ENCODE results near the gene MRPL36.
"Not testable (repeated sequence)": the region's sequence is repeated elsewhere in the genome, so short reads cannot be mapped to it uniquely, and the experiment has no call there.

The MRPL36 gene

DNA sequence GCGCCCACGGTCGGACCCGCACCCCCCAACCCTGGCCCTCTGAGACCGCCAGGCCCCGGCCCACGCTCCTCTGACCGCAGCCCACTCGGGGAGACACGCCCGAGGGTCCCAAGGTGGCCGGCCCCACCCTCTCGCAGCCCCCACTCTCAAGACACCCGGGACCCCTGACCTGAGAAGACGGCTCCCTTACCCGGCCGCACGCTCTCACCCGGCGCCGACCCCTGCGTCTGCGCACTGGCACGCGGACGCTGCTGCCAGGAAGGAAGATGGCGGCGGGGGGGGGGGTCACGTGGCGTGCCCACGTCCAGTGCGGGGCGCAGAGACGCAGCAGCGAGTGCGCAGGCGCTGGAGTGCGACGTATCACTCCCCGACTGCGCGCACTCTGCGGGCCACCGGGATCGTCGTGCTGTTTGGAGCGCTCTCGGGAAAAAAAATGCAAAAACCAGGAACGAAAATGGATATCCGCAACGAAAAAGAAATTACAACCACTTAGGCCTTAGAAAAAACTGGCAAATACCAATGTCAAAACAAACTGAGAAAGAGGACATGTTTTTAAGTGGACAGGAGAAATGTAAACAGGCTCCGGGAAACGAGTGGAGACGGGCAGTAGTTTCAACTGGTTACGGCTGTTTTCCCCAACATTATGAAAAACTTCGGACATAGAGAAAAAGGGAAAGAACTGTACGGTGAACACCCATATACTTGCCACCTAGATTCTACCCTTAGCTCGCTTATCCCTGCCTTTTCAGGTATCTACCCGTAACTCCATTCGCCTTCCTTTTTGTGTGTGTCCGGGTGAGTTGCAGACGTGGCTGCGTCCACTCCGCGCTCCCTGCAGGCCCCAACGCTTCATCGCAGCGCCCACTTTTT is at the start of gene MRPL36:
MRPL36 (minus strand) TSS at position 236 of the 870 bp plus-strand sequence. CDS start 902 bp downstream, outside the sequence.
- peak; percentile 70 to 77 for DNase-seq (ENCODE audit: low read depth in 2 of 2)

DNA sequence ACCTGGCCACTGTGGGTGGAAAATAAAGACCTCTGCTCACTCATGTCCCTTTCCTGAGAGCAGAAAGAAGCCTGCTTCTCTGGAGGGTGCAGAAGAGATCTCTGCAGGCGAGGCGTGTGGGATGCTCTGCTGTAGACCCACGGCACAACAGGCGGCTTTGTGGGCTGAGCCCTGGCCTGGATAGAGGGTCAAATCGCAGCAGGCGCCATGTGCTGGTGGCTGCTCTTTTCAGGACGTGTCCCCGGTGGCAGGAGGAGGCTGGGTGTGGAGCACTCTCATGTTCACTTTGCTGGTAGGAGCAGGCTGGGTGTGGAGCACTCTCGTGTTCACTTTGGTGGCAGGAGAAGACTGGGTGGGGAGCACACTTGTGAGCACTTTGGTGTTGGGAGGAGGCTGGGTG is 48.0 kb upstream of the MRPL36 start:
- no peak for DNase-seq (ENCODE audit: low read depth in 2 of 2)

DNA sequence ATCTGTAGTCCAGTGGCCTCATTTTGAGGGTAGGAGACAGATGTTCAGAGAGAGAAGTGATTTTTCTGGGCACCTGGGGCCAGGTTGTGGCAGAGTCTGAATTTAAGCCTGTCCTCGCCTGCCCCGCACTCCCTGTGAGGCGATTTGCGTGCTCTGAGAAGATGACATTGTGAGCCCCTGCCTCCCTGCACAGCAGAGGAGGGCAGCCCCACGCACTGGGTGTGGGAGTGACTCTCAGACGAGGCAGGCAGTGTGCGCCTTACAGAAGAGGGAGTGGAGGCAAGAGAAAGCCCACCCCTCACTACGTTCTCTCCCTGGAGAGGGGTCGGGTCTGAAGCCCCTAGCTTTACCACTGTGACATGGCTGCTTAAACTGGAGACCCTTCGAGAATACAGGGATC is 47.4 kb upstream of the MRPL36 start:
- no peak for DNase-seq (ENCODE audit: low read depth in 2 of 2)

DNA sequence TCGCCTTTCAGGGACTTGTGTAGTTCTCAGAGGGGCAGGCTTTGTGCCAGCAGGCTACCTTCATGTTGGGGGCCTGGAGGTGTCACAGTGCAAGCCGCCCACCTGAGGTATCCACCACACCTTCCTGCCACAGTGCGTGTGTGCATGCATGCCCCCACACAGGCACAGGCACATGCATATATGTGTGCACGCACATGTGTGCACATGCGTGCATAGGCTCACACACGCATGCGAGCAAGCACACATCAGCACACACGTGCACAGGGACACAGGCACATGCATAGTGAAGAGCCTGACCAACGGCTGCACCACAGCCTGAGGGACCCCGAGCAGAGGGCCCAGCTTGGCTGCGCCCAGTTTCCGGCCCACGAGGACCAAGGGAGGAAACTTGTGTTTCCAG is 46.9 kb upstream of the MRPL36 start:
- DNase-seq (ENCODE audit: low read depth in 2 of 2) = no peak

DNA sequence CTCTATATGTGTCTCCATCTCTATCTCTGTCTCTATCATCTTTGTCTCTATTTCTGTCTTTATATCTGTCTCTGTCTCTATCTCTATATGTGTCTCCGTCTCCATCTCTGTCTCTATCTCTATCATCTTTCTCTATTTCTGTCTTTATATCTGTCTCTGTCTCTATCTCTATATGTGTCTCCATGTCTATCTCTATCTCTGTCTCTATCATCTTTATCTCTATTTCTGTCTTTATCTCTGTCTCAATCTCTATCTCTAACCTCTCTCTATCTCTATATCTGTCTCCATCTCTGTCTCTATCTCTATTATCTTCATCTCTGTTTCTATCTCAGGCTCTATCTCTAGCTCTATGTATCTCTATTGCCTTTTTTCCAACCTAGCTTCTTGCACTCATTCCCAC is 46.1 kb upstream of the MRPL36 start:
- no peak for DNase-seq (ENCODE audit: low read depth in 2 of 2)

DNA sequence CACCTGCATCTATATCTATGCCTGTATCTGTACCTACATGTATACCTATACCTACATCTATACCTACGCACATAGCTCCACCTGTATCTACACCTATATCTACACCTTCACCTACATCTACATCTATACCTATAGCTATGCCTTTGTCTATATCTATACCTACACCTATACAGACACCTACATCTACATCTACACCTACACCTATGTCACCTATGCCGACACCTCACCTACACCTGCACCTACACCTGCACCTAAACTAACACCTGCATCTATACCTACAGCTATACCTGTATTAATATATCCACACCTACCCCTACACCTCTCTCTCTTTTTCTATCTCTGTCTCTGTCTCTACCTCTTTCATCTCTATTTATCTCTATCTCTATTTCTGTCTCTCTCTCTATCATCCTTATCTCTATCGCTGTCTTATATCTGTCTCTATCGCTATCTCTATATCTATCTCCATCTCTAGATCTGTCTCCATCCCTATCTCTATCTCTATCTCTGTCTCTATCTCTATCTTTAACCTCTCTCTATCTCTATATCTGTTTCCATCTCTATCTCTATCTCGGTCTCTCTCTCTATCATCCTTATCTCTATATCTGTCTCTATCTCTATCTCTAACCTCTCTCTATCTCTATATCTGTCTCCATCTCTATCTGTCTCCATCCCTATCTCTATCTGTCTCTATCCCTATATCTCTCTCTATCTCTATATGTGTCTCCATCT is 45.2 kb upstream of the MRPL36 start:
- DNase-seq (ENCODE audit: low read depth in 2 of 2) = no peak

DNA sequence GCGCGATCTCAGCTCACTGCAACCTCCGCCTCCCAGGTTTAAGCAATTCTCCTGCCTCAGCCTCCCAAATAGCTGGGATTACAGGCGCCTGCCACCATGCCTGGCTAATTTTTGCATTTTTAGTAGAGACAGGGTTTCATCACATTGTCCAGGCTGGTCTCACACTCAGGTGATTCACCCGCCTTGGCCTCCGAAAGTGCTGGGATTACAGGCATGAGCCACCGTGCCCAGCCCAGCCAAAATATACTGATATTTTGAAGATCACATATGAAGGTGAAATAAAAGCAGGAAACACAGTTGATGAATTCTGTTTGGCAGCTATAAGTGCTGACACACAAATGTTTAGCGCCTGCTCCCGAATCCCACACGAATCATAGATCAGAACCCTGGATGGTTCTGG is 44.1 kb upstream of the MRPL36 start:
- DNase-seq (ENCODE audit: low read depth in 2 of 2) = not testable (repeated sequence)

DNA sequence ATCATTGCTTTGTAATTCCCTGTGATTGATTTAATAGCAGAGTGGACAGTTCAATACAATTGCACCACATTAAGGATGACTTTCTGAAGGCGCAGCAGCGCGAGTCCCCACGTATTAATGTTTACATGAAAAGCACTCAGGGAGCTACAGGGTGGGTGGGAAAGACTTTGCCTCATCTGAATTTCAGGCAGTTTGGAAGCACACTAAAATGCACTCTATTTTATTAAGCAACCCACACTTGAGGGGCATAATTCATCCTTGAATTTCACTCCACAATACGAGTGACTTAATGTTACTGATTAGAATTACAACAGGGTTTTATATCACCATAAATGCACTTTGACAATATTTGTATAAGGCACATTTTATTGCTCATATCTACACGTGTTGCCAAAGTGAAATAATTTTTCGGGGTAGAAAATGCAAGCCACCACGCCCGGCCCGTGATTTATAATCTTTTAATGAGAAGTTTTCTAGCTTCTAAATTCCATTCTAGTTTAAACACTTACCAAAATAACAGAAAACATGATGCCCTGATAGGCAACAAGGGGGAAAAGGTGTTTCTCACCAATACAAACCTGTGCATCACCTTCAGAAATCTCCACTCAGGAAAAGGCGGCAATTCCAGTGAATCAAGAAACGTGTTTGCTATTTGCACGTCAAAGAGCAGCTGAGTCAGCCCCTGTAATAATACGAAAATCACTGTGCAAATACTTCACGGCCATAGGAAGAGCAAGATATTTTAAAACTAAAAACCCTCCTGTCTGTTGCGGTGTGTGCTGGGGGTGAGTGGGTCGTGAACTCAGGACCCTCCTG is 42.6 kb upstream of the MRPL36 start:
- DNase-seq (ENCODE audit: low read depth in 2 of 2) = no peak

DNA sequence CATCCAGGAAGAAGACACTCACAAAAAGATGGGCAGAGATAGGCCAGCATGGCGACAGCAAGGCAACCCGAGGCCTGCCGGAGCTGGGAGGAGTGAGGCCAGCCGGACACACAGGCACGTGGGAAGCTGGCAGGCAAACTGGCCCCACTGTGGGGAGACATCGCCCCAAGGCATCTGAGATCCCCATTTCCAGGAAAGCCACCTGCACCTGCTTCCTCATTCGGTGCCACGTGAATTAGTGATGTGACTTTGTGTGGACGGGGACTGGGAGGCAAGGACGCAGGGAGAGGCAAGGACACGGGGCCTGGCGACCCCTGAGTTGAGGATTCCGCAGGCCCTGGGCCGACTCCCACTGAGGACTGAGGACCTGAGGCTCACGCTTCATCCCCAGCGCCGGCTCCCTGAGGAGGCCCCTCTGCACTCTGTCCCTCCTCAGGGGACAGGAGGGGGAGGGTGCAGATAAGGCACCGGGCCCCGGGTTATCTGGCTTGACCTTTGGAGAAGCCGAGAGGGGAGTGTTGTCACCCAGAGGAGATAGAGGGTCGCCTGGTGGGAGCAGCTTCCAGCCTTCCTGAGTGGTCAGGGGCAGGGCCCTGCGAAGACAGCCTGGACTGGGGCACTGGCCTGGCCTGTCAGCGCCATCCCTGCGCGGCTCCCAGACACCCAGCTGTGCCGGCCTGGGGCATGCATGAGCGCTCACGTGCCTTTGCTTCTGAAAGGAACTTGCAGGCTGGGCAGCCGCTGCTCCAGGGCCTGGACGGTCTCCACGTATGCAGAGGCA is 41.3 kb upstream of the MRPL36 start:
- DNase-seq (ENCODE audit: low read depth in 2 of 2) = no peak

DNA sequence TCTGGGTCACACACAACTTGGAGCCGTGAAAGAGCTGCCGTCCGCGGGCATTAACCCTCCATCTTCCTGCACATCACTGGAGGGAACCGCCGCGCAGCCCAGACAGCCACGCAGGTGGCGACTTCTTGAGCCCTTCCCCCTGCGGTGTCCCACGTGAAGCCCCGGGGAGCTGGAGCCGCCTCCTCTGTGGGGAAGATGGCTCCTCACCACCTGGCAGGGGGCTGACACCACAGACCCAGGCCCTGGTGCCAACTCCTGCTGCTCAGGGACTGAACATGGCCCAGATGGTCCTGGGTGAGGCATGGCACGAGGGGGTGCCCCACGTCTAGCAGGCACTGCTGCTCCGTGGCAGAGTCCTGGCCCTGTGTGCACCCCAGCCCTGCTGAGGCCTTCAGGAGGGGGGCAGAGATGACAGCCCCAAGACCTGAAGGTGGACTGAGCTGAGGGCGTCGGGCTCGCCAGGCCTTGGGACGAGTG is 40.5 kb upstream of the MRPL36 start:
- DNase-seq (ENCODE audit: low read depth in 2 of 2) = no peak

DNA sequence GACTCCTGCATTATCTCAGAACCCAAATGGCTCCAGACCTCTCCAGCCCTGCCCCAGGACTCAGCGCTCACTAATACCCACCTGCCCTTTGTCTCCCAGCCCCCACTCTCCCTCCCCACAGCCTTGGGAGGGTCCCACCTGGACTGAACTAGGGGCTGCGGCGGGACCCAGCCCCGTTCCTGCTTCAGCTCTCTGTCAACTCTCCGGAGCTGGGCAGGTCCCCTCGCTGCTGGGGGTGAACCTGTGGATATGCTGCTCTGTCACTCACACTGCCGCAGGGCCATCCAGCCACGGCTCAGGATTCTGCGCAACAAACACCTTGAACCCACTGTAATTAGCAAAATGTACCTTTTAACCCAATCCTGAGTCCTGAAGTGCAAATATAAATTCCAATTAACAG is 38.4 kb upstream of the MRPL36 start:
- no peak for DNase-seq (ENCODE audit: low read depth in 2 of 2)

DNA sequence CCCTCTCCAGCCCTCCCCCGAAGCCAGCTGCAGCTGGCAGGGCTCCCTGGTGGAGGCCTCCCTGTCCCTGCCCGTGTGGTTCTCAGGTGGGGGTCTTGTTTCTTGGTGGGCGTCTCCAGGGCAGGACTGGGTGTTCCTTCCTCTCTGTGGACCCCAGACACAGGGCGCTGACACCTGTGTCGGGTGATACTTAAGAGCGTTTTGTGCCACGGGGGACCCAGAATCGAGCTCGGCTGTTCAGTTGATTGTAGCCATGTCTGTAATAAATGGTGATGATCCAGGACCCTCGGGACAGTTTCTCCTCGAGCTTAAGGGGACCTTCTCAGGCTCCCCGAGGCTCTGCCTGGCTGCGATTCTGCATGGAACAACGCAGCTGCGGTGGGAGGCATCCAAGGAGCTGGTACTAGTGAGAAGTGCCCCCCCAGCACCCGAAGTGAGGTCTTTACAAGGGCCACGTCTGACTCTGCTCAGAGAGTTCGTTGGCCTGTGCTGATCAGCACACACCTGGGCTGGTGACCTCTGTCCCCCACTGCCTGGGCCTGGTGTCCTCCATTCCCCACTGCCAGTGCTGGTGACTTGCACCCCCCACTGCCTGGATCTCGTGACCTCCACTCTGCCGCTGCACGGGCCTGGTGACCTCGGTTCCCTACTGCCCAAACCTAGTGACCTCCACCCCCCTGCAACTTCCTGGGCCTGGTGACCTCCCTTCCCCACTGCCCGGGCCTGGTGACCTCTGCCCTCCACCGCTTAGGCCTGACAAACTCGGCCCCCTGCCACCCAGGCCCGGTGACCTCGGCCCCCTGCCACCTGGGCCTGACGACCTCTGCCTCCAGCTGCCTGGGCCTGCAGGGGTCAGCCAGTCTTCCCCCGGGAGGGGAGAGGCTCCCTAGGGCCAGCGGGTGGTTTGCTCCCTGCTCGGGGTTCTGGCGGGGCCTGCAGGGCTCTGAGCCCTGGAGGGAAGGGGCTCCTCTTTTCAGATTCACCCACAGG is 37.5 kb upstream of the MRPL36 start:
- no peak for DNase-seq (ENCODE audit: low read depth in 2 of 2)

DNA sequence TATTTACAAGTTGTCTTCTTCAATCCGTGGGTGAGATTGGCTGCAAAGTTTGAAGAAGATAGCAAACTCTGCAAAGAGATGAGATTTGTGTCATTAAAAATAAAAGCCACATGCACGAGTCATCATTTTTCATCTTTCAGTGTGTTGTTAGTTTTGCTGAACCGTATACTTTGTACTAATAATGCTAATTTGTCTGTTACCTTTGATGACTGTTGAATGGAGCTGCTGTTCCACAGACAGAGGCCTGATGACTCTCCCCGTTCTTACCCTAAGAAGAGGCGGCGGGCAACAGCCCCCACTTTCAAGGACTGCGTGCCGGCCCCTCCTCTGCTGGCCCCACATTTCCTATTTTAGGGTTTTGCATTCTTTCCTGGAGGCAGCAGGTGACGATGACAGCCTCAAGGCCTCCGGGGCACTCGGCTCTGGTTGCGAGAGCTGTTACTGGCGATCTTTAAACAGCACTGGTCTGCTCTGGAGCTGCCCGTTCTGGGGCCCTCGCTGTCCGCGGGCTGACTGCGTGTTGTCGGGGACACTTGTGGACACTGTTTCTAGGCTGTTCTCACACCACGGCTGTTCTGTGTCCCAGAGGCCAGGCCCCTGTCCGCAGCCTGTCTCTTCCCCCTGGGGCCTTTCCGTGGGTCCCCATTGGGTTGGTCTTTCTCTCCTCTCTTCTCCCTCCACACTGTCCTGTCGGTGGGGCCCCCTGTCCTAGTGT is 36.7 kb upstream of the MRPL36 start:
- no peak for DNase-seq (ENCODE audit: low read depth in 2 of 2)

DNA sequence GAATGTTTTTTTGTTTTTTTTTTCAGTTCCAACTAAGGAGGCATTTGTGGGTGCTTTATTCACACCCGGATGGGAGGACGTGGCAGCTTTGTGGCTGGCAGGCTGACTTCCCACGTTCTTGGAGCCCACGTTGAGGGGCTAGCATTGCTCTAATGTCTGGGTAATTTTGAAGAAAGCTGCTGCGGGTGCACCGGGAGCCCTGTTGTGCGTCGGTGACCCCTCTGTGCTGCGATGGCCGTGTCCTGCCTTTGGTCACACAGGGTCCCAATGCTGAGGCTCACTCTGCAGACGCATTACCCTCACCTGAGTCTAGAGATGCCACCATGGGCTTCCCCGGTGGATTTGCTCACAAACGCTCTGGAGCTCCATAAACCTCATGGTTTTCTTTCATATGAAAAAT is 35.8 kb upstream of the MRPL36 start:
- DNase-seq (ENCODE audit: low read depth in 2 of 2) = no peak

DNA sequence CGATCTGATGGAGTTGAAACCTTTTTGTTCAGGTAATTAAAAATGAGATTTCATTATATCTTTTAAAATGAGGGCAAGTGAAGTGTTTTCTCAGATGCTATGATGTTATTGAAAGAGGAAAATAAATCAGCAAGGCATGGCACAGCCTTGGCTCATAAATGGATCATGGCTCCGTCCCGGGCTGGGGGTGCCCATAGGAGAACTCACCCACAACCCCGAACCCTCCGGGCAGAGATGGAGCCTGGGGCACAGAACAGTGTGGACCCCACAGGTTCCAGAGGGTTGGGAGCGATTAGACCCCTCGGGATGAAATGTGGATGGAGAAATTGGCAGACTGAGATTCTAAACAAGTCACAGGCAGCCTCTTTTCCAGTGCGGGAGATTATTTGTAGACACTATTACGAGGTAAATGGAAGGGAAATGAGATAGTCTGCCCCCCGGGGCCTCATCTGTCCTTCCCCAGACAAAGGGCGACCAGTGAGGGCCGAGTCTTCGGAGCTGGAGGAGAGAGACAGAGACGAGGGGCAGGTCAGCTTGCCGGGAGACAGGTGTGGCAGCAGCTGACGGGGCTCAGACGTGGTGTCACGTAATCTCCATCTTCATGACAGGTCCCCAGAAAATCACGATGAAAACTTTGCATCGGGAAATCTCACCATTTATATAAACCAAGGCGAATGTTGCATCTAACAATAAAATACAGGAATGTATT is 35.2 kb upstream of the MRPL36 start:
- DNase-seq (ENCODE audit: low read depth in 2 of 2) = no peak

DNA sequence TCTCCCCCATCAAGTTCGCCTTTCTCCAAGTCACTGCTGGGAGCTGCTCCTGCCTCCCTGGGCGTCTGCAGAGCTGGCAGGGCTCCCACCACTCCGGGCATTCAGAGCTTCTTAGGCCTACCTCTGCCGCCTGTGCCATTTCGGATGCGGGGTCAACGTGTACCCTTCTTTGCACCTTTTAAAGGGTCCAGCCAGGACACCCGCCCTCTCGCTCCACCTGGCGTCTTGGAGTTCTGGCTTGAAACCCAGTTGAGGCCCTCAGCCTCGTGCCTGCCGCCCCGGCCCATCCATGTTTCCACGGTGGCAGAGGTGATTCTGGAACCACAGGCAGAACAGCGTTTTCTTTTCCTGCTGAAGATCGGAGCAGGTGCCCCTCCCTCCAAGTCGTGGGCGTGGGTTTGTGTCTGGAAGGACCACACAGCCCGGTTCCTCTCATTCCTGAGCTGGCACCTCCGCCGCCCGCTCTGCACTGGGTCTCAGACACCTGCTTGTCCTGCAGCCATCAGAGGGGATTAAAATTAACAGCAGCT is 34.5 kb upstream of the MRPL36 start:
- DNase-seq (ENCODE audit: low read depth in 2 of 2) = no peak

DNA sequence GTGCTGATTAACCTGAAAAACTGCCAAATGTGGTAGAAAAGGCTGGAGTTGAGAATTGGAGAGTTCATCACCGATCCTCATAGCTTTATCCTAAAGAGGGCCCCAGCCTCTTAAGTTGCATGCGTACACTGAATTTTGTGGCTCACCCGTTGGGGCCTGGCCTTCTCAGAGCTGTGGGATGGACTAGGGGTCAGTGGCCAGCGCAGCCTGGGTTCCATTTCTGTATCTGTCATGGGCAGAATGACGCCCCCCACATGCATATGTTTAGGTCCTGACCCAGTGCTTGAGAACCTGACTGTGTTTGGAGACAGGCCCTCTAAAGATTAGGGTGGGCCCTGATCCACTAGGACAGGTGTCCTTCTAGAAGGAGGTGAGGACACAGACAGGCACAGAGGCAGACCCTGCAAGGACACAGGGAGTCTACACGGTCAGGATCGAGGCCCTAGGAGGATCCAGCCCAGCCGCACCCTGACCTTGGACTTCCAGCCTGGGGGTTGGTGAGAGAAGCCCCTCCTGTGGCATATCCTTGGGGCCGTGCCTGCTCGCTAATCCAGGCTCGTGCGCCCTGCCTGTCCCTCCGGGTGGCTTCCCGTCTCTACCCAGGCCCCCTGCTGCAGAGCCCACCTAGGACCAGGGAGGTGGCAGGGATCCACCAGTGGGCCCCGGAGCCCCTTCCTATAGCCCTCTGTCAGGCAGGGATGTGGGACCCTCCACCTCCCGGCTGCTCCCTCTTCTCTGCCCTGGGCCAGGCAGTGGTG is 33.8 kb upstream of the MRPL36 start:
- no peak for DNase-seq (ENCODE audit: low read depth in 2 of 2)

Measured in fibroblast of skin of left quadriceps (primary cell).